ENCODE data around the gene OCIAD2. TPM values are rescaled to one million over a fixed set of nuclear protein-coding genes. Genes with fewer than 3 reads are reported as not detected.
"Not testable (repeated sequence)": the region's sequence is repeated elsewhere in the genome, so short reads cannot be mapped to it uniquely, and the experiment has no call there.

The OCIAD2 gene
- total and polyA plus RNA-seq, 8 donors: 37.2 to 109 (median 94.9) TPM

DNA sequence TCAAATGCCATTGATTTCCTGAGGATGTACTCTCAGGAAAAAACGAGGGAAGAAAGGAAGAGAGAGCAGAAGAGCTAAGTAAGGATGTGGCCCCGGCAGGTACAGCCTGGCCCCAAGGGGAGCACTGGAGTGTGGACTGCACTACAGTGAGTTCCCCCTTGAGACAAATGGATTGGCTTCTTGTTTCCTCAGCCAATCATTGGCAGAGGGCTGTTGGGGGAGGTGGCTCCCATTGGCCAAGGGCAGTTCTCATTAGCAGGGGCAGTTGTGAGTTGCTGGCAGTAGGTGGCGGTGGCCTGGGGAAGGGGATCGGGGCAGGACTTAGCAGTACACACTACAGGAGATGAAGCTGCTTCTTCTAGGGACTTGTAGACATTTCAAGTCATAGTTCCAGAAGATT lies 24.1 kb upstream of the OCIAD2 start:
- Histone ChIP-seq H3K27me3 (no peaks in the 10 kb centered on the region), H3K27ac (no peak overlapping the region), H3K4me1 (no peaks in the 10 kb centered on the region), H3K9me3 (no peaks in the 10 kb centered on the region), H3K4me3 (no peak overlapping the region), H3K36me3 (no peaks in the 10 kb centered on the region)
- intact Hi-C loops (cut with DNase I): no loop called here
- ATAC-seq: no peak
- no peak for DNase-seq
- TF ChIP-seq, protein P1, sequence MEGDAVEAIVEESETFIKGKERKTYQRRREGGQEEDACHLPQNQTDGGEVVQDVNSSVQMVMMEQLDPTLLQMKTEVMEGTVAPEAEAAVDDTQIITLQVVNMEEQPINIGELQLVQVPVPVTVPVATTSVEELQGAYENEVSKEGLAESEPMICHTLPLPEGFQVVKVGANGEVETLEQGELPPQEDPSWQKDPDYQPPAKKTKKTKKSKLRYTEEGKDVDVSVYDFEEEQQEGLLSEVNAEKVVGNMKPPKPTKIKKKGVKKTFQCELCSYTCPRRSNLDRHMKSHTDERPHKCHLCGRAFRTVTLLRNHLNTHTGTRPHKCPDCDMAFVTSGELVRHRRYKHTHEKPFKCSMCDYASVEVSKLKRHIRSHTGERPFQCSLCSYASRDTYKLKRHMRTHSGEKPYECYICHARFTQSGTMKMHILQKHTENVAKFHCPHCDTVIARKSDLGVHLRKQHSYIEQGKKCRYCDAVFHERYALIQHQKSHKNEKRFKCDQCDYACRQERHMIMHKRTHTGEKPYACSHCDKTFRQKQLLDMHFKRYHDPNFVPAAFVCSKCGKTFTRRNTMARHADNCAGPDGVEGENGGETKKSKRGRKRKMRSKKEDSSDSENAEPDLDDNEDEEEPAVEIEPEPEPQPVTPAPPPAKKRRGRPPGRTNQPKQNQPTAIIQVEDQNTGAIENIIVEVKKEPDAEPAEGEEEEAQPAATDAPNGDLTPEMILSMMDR (IDR thresholded peaks at IDR 0.05): no peak

DNA sequence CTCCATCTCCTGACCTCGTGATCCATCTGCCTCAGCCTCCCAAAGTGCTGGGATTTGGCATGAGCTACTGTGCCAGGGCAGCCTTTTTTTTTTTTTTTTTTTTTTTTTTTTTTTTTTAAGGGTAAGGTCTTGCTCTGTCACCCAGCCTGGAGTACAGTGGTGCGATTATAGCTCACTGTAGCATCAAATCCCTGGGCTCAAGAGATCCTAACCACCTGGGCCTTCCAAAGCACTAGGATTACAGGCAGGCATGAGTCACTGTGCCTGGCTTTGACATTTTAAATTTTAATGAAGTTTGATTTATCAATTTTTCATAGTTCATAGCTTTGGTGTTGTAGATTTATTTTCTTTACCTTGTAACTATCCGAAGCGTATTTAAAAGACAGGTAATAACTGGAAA lies 17.8 kb upstream of the OCIAD2 start:
- DNase-seq (no peak), ATAC-seq (no peak)
- TF ChIP-seq, protein P1 (IDR thresholded peaks at IDR 0.05): no peak
- H3K27ac ChIP-seq: no peak overlapping the region
- intact Hi-C loops (cut with DNase I): no loop called here
- H3K9me3 ChIP-seq: no peaks in the 10 kb centered on the region
- no peaks in the 10 kb centered on the region for H3K4me1 ChIP-seq
- H3K27me3 ChIP-seq: no peaks in the 10 kb centered on the region
- H3K36me3 ChIP-seq: no peaks in the 10 kb centered on the region
- H3K4me3 ChIP-seq: no peak overlapping the region

- ATAC-seq; H3K27ac ChIP-seq; DNase-seq; intact Hi-C loops (cut with DNase I); H3K27me3 ChIP-seq; H3K4me3 ChIP-seq; H3K9me3 ChIP-seq; H3K36me3 ChIP-seq; H3K4me1 ChIP-seq: not testable (repeated sequence)
Measured at GRCh38 chr4:48923065-48923464, 16.5 kb upstream of the OCIAD2 start.

GRCh38 chr4:48914311-48914710 lies 7.7 kb upstream of the OCIAD2 start:
- H3K27ac ChIP-seq: no peak overlapping the region
- intact Hi-C loops (cut with DNase I): no loop called here
- no peaks in the 10 kb centered on the region for H3K9me3 ChIP-seq
- DNase-seq: no peak
- H3K4me1 ChIP-seq: no peaks in the 10 kb centered on the region
- no peaks in the 10 kb centered on the region for H3K27me3 ChIP-seq
- no peaks in the 10 kb centered on the region for H3K36me3 ChIP-seq
- no peak for ATAC-seq
- H3K4me3 ChIP-seq: no peak overlapping the region
- TF ChIP-seq, protein P1 (IDR thresholded peaks at IDR 0.05): no peak

DNA sequence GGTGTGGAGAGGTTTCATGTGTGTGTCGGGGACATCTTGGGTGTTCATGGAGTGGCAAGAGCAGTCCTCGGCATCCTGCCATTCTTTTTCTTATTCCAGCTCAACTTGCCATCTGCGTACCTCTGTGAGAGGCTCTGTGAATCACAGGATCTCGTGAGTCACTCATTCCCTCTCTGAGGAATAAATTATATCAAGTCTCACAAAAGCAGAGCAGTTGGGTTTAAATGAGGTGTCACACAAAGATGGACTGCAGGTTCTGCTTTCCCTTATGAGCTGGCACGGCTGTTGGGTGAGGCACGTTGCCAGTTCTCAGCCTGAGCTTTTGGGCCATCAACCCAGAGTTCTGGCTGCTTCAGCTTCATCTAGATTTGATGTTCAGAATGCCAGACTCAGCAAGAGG lies 6.8 kb upstream of the OCIAD2 start:
- TF ChIP-seq, protein P1 (IDR thresholded peaks at IDR 0.05): no peak
- no peak overlapping the region for H3K27ac ChIP-seq
- no peaks in the 10 kb centered on the region for H3K9me3 ChIP-seq
- H3K4me3 ChIP-seq: no peak overlapping the region
- DNase-seq: no peak
- no peaks in the 10 kb centered on the region for H3K27me3 ChIP-seq
- no peak for ATAC-seq
- H3K4me1 ChIP-seq: no peaks in the 10 kb centered on the region
- no peaks in the 10 kb centered on the region for H3K36me3 ChIP-seq
- intact Hi-C loops (cut with DNase I): no loop called here

DNA sequence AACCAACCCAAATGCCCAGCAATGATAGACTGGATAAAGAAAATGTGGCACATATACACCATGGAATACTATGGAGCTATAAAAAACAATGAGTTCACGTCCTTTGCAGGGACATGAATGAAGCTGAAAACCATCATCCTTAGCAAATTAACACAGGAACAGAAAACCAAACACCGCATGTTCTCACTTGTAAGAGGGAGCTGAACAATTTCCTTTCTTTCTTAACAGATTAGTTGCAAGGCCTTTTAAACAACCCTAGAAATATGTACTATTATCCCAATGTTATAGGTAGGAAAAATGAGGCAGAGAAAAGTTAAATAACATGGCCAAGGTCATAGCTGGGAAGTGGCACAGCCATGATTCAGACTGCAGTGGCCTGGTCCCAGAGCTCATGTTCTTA lies 5.8 kb upstream of the OCIAD2 start:
- ATAC-seq (no peak), DNase-seq (no peak)
- TF ChIP-seq, protein P1 (IDR thresholded peaks at IDR 0.05): no peak
- no peaks in the 10 kb centered on the region for H3K9me3 ChIP-seq
- no peaks in the 10 kb centered on the region for H3K4me1 ChIP-seq
- intact Hi-C loops (cut with DNase I): no loop called here
- no peak overlapping the region for H3K27ac ChIP-seq
- H3K4me3 ChIP-seq: no peak overlapping the region
- no peaks in the 10 kb centered on the region for H3K36me3 ChIP-seq
- H3K27me3 ChIP-seq: no peaks in the 10 kb centered on the region
